Glutamatergic neuron (in vitro differentiated cells): ENCODE measurements around the gene TSPAN8. TPM values are rescaled to one million over a fixed set of nuclear protein-coding genes. Genes with fewer than 3 reads are reported as not detected.
"Not testable (repeated sequence)": the region's sequence is repeated elsewhere in the genome, so short reads cannot be mapped to it uniquely, and the experiment has no call there.

ENCODE experiments used
- DNase-seq: peaks from one replicate; pipeline ENCODE4 v3.0.0; 2022
- H3K27ac Mint-ChIP-seq: one replicate; pipeline ENCODE4 v1.8.0; 2020; ENCODE audit warnings: mild to moderate bottlenecking, mixed read lengths, inconsistent platforms; ENCODE audit not compliant: unreplicated experiment
- H3K27me3 Mint-ChIP-seq: one replicate; pipeline ENCODE4 v1.8.0; 2020; ENCODE audit warnings: mild to moderate bottlenecking, moderate library complexity, mixed read lengths, inconsistent platforms; ENCODE audit not compliant: unreplicated experiment
- H3K36me3 Mint-ChIP-seq: one replicate; pipeline ENCODE4 v1.8.0; 2020; ENCODE audit warnings: mild to moderate bottlenecking, mixed read lengths, inconsistent platforms; ENCODE audit not compliant: unreplicated experiment
- H3K4me1 Mint-ChIP-seq: one replicate; pipeline ENCODE4 v1.8.0; 2020; ENCODE audit warnings: mild to moderate bottlenecking, low read depth, mixed read lengths, inconsistent platforms; ENCODE audit not compliant: unreplicated experiment
- H3K4me3 Mint-ChIP-seq: one replicate; pipeline ENCODE4 v1.8.0; 2020; ENCODE audit warnings: mild to moderate bottlenecking, mixed read lengths, inconsistent platforms; ENCODE audit not compliant: unreplicated experiment
- H3K9me3 Mint-ChIP-seq: one replicate; pipeline ENCODE4 v1.8.0; 2020; ENCODE audit warnings: mild to moderate bottlenecking, moderate library complexity, mixed read lengths, inconsistent platforms; ENCODE audit not compliant: unreplicated experiment
- total RNA-seq: library from RNA; stranded (reverse); fragmentation: NEBNext Ultra II Directional; extraction: Animal tissue kit (Norgen Biotek cat#: 25700); gene quantifications from one replicate; pipeline ENCODE4 v1.2.1, GENCODE V29; 2021; ENCODE audit not compliant: unreplicated experiment
- TF ChIP-seq, protein P1 (sequence below): fragments of 200-600 bp; sonication (generic); IDR thresholded peaks from one replicate; pipeline ENCODE4 v1.5.0; 2021; ENCODE audit not compliant: partially characterized antibody, unreplicated experiment

TSPAN8 gene
- total RNA-seq, 1 donor from 2014 or later = 1.6 TPM

DNA sequence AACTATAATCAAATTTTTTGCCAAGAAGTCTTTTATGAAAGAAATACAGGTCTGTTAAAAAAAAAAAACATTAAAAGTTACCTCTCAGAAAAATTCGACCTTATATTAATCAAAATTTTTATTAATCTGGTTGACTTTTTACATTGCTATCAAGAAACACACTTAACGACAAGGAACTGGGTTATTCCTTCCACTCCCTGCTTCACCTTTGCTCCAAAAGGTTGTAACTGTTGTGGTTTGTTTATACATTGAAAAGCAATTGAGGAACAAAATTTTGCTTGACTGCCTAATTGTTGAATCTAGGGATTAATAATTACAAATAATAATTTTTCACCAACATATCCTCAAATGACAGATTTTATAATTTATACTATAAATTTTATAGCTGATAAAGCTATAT is 28.4 kb downstream of the TSPAN8 start:
- Mint-ChIP-seq H3K4me1 (peaks cover 6% of the 10 kb centered on the region), H3K27me3 (no peaks in the 10 kb centered on the region), H3K9me3 (no peaks in the 10 kb centered on the region), H3K27ac (no peak overlapping the region), H3K4me3 (no peak overlapping the region), H3K36me3 (no peaks in the 10 kb centered on the region)
- DNase-seq = no peak
- TF ChIP-seq, protein P1, sequence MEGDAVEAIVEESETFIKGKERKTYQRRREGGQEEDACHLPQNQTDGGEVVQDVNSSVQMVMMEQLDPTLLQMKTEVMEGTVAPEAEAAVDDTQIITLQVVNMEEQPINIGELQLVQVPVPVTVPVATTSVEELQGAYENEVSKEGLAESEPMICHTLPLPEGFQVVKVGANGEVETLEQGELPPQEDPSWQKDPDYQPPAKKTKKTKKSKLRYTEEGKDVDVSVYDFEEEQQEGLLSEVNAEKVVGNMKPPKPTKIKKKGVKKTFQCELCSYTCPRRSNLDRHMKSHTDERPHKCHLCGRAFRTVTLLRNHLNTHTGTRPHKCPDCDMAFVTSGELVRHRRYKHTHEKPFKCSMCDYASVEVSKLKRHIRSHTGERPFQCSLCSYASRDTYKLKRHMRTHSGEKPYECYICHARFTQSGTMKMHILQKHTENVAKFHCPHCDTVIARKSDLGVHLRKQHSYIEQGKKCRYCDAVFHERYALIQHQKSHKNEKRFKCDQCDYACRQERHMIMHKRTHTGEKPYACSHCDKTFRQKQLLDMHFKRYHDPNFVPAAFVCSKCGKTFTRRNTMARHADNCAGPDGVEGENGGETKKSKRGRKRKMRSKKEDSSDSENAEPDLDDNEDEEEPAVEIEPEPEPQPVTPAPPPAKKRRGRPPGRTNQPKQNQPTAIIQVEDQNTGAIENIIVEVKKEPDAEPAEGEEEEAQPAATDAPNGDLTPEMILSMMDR = no peak

DNA sequence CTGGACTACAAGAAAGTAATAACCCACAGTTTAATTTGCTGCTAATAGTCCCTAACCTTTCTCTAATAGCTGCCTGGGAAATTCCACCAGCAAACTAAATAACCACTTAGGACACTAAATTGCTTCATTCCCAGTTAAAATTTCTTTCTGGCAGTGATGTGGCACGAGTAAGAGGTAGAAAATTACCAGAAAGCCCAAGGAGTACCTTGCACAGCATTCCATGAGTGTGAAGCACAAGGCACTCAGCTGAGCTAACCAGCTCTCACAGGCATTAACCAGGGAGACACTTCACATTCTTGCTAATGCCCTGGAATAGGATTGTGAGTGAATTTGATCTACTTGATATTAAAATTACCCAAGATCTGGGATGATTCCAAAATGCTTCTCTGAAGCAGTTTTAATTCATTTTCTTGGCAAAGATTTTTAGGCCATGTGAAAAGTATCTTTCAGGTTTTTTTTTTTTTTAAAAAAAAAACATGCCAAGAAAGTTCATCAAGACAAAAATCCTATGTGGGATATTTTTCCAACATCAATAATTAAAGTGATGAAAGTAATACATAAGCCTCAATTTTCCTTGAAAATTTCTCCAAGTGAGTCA is 29.5 kb downstream of the TSPAN8 start:
- TF ChIP-seq, protein P1 = no peak
- H3K36me3 Mint-ChIP-seq = no peaks in the 10 kb centered on the region
- no peak overlapping the region for H3K4me3 Mint-ChIP-seq
- H3K9me3 Mint-ChIP-seq = no peaks in the 10 kb centered on the region
- H3K27me3 Mint-ChIP-seq = no peaks in the 10 kb centered on the region
- no peak overlapping the region for H3K27ac Mint-ChIP-seq
- no peak for DNase-seq
- peaks cover 6% of the 10 kb centered on the region for H3K4me1 Mint-ChIP-seq

DNA sequence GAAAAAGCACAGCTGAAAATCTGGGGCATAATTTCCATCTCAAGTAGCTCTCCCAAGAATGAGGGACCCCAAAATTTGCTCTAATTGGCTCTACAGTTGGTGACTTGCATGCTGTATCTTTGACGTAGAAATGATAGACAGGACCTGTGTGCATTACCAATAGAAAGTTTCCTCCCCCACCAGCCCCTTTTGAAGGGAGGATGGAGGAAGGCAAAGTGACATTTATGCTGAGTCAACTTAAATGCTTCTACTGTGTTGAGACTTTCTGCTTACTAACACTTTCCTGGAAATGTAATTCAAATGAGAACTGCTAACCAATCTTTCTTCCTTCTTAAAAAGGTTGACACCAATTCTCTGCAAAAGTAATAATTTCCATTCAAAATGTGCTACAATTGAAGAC is 31.9 kb downstream of the TSPAN8 start:
- H3K27ac Mint-ChIP-seq = no peak overlapping the region
- peaks cover 6% of the 10 kb centered on the region for H3K4me1 Mint-ChIP-seq
- H3K9me3 Mint-ChIP-seq = no peaks in the 10 kb centered on the region
- H3K4me3 Mint-ChIP-seq = no peak overlapping the region
- H3K36me3 Mint-ChIP-seq = no peaks in the 10 kb centered on the region
- TF ChIP-seq, protein P1 = no peak
- H3K27me3 Mint-ChIP-seq = no peaks in the 10 kb centered on the region
- DNase-seq = no peak

DNA sequence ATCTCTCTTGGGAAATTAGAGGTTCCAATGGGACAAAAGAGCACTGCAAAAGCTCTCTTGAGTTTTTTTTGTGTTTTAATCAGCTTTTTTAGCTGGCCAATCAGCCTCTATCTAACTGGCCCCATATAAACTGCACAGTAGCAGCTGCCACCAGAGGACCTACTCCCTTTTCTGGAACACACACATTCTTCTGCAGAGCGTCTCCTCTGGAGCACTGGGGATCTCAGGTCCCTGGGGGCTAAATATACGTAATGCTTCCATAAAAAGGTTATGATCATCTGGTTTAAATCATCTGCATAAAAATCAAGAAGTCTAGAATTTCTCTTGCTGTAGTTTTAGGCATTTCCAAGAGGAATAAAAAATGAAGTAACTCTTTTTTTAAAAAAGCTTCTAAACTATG is 32.3 kb downstream of the TSPAN8 start:
- TF ChIP-seq, protein P1 = no peak
- no peaks in the 10 kb centered on the region for H3K36me3 Mint-ChIP-seq

GRCh38 chr12:71124835-71125460 is 32.9 kb downstream of the TSPAN8 start:
- Mint-ChIP-seq H3K4me3 (no peak overlapping the region), H3K4me1 (peaks cover 6% of the 10 kb centered on the region), H3K27me3 (no peaks in the 10 kb centered on the region), H3K36me3 (no peaks in the 10 kb centered on the region), H3K27ac (no peak overlapping the region), H3K9me3 (no peaks in the 10 kb centered on the region)
- TF ChIP-seq, protein P1 = no peak
- no peak for DNase-seq

More for the DNA sequence above, 32.3 kb downstream of the TSPAN8 start:
- H3K4me3 Mint-ChIP-seq = no peak overlapping the region
- no peak for DNase-seq
- H3K27me3 Mint-ChIP-seq = no peaks in the 10 kb centered on the region
- peaks cover 6% of the 10 kb centered on the region for H3K4me1 Mint-ChIP-seq
- no peaks in the 10 kb centered on the region for H3K9me3 Mint-ChIP-seq
- H3K27ac Mint-ChIP-seq = no peak overlapping the region

GRCh38 chr12:71113148-71113547 is 44.7 kb downstream of the TSPAN8 start:
- H3K27ac Mint-ChIP-seq, H3K9me3 Mint-ChIP-seq, H3K4me1 Mint-ChIP-seq, H3K27me3 Mint-ChIP-seq, H3K4me3 Mint-ChIP-seq, DNase-seq: not testable (repeated sequence)
- H3K36me3 Mint-ChIP-seq = peaks cover 14% of the 10 kb centered on the region
